ENCODE data around the gene SDR9C7.

DNA sequence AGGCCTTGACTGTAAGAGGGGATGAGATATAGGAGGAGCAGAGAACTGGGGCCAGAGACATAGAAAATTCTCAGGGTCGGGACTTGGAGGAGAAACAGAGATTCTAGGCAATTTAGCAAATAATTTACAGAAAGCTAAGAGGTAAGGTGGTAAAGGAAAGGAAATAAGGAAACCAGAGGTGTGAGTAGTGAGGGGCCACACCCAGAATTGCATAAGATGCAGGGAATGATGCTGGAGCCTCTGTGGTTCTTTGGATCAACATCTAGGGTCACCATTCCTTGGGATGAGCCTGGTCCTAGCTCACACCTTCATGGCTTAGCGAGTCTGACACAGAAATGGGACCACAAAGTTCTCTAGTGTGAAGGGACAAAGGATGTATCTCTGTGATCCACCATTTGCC, 949 bp upstream of the SDR9C7 start:
- TF ChIP-seq, protein P1, sequence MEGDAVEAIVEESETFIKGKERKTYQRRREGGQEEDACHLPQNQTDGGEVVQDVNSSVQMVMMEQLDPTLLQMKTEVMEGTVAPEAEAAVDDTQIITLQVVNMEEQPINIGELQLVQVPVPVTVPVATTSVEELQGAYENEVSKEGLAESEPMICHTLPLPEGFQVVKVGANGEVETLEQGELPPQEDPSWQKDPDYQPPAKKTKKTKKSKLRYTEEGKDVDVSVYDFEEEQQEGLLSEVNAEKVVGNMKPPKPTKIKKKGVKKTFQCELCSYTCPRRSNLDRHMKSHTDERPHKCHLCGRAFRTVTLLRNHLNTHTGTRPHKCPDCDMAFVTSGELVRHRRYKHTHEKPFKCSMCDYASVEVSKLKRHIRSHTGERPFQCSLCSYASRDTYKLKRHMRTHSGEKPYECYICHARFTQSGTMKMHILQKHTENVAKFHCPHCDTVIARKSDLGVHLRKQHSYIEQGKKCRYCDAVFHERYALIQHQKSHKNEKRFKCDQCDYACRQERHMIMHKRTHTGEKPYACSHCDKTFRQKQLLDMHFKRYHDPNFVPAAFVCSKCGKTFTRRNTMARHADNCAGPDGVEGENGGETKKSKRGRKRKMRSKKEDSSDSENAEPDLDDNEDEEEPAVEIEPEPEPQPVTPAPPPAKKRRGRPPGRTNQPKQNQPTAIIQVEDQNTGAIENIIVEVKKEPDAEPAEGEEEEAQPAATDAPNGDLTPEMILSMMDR (IDR thresholded peaks at IDR 0.05) = no peak
- TF ChIP-seq POLR2A (IDR thresholded peaks at IDR 0.05) = no peak
